Left lung (tissue), 10 donors: ENCODE data around the gene GPX1. TPM values are rescaled to one million over a fixed set of nuclear protein-coding genes. Genes with fewer than 3 reads are reported as not detected.

Experiments used
- ATAC-seq: fragments of 200-7000 bp; cut with Tn5 transposase; one replicate; pipeline ENCODE4 v1.9.1; 2020; ENCODE audit warnings: moderate library complexity
- DNase-seq, 4 donors: peaks; one replicate each; pipeline ENCODE4 v3.0.0-alpha.2; 2013 to 2020
- H3K27ac ChIP-seq, 2 donors: fragments of 200-600 bp; sonication (generic) in 1 of 2; one replicate each; pipeline versions ENCODE4 v1.5.0 to v1.8.0; 2020 to 2021
- H3K27me3 ChIP-seq, 2 donors: fragments of 200-600 bp; sonication (generic) in 1 of 2; one replicate each; pipeline versions ENCODE4 v1.5.0 to v1.8.0; 2020 to 2021
- H3K36me3 ChIP-seq, 2 donors: fragments of 200-600 bp; sonication (generic) in 1 of 2; one replicate each; pipeline versions ENCODE4 v1.5.0 to v1.8.0; 2020 to 2021
- H3K4me1 ChIP-seq, 2 donors: fragments of 200-600 bp; one replicate each; pipeline ENCODE4 v1.8.0; 2021
- H3K4me3 ChIP-seq, 2 donors: fragments of 200-600 bp; sonication (generic) in 1 of 2; one replicate each; pipeline versions ENCODE4 v1.5.0 to v1.8.0; 2020 to 2021; ENCODE audit warnings: mild to moderate bottlenecking in 1 of 2
- H3K9me3 ChIP-seq, 2 donors: fragments of 200-600 bp; sonication (generic) in 1 of 2; one replicate each; pipeline versions ENCODE4 v1.5.0 to v1.8.0; 2020 to 2021
- CTCF ChIP-seq, 2 donors: fragments of 200-600 bp; sonication (generic) in 1 of 2; IDR thresholded peaks; one replicate each; pipeline versions ENCODE4 v1.5.0 to v1.8.0; 2021; ENCODE audit warnings: antibody characterized with exemption in 2 of 2
- intact Hi-C, 2 donors: fragments of 100-400 bp; cut with DNase I; formaldehyde crosslinking; loops; one replicate each; pipeline versions ENCODE4 v1.11.2 to v1.14.2; 2022
- polyA plus RNA-seq, 6 donors: library from polyadenylated mRNA; unstranded; fragments of 120-200 nt; gene quantifications; one replicate each; pipeline ENCODE4 v1.2.1, GENCODE V29; 2013; ENCODE audit not compliant: insufficient read length in 6 of 6
- total RNA-seq, 2 donors: library from RNA; stranded (reverse); fragmentation: NEBNext Ultra II Directional; extraction: Animal tissue kit (Norgen Biotek cat#: 25700); gene quantifications; one replicate each; pipeline ENCODE4 v1.2.1, GENCODE V29; 2021
- donor health status: DM: no; HTN: yes; CAD: no.
- donor health status: DM: no; HTN: no; CAD: no.

GPX1 gene
- total and polyA plus RNA-seq, 8 donors, result 100 to 518 (median 145) TPM

- Histone ChIP-seq H3K4me1 (no peaks in the 10 kb centered on the region), H3K4me3 (no peak overlapping the region), H3K27ac (no peak overlapping the region), H3K9me3 (no peaks in the 10 kb centered on the region), H3K36me3 (peaks cover 0 to 100% of the 10 kb centered on the region in 2 donors), H3K27me3 (no peaks in the 10 kb centered on the region)
- ATAC-seq, result no peak
- intact Hi-C loops, result no loop called here
- no peak for DNase-seq
- TF ChIP-seq CTCF (IDR thresholded peaks at IDR 0.05), result no peak
These were observed 33.4 kb downstream of the GPX1 start for GRCh38 chr3:49324768-49325167.

GRCh38 chr3:49316696-49317457 is 41.3 kb downstream of the GPX1 start:
- H3K27ac ChIP-seq, result no peak overlapping the region
- H3K9me3 ChIP-seq, result no peaks in the 10 kb centered on the region
- ATAC-seq (peak; percentile 12), DNase-seq (no peak)
- no peak overlapping the region for H3K4me3 ChIP-seq
- peaks cover 0 to 100% of the 10 kb centered on the region in 2 donors for H3K36me3 ChIP-seq
- H3K27me3 ChIP-seq, result no peaks in the 10 kb centered on the region
- intact Hi-C loops, result no loop called here
- TF ChIP-seq CTCF (IDR thresholded peaks at IDR 0.05), result no peak
- no peaks in the 10 kb centered on the region for H3K4me1 ChIP-seq

GRCh38 chr3:49313896-49314688 is 44.1 kb downstream of the GPX1 start:
- peaks cover 0 to 100% of the 10 kb centered on the region in 2 donors for H3K36me3 ChIP-seq
- no peak for ATAC-seq
- no peak for DNase-seq
- no peaks in the 10 kb centered on the region for H3K27me3 ChIP-seq
- TF ChIP-seq CTCF (IDR thresholded peaks at IDR 0.05), result no peak
- peak overlapping the region in 1 of 2 donors; percentile 11 for H3K27ac ChIP-seq
- intact Hi-C loops, result no loop called here
- no peak overlapping the region for H3K4me3 ChIP-seq
- H3K4me1 ChIP-seq, result no peaks in the 10 kb centered on the region
- H3K9me3 ChIP-seq, result no peaks in the 10 kb centered on the region

- Histone ChIP-seq H3K9me3 (no peaks in the 10 kb centered on the region), H3K36me3 (peaks cover 0 to 100% of the 10 kb centered on the region in 2 donors), H3K4me1 (no peaks in the 10 kb centered on the region), H3K27ac (no peak overlapping the region), H3K27me3 (no peaks in the 10 kb centered on the region), H3K4me3 (no peak overlapping the region)
- ATAC-seq, result no peak
- intact Hi-C loops, result no loop called here
- no peak for TF ChIP-seq CTCF (IDR thresholded peaks at IDR 0.05)
- no peak for DNase-seq
These were observed 46.9 kb downstream of the GPX1 start for GRCh38 chr3:49311283-49311682.

- H3K9me3 ChIP-seq, result no peaks in the 10 kb centered on the region
- no peak overlapping the region for H3K4me3 ChIP-seq
- no peaks in the 10 kb centered on the region for H3K4me1 ChIP-seq
- peaks cover 0 to 100% of the 10 kb centered on the region in 2 donors for H3K36me3 ChIP-seq
- ATAC-seq, result no peak
- no peaks in the 10 kb centered on the region for H3K27me3 ChIP-seq
- no peak overlapping the region for H3K27ac ChIP-seq
- no peak for TF ChIP-seq CTCF (IDR thresholded peaks at IDR 0.05)
- DNase-seq, result no peak
- intact Hi-C loops, result no loop called here
These were observed 47.5 kb downstream of the GPX1 start for GRCh38 chr3:49310677-49311076.
